Fibroblast of skin of right biceps (primary cell): ENCODE measurements around the gene ACOT2.
"Not testable (repeated sequence)": the region's sequence is repeated elsewhere in the genome, so short reads cannot be mapped to it uniquely, and the experiment has no call there.

Experiments used
- DNase-seq: peaks from one replicate; pipeline ENCODE4 v3.0.0-alpha.2; 2013

The ACOT2 gene

DNA sequence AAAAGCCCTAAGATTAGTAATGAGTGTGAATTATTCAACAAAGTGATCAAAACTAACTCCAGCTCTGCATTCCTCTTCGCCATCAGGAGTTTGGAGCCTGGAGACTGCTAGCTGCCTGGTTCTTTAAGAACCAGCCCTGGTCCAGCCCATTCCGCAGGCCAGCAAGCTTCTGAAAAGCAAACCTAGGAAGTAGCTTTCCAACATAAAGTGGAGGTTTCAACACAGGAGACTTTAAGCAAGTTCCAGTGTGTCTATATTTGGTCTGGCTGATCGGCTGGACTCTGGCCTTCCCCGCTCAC, 178 bp upstream of the ACOT2 start:
- DNase-seq, result not testable (repeated sequence)

DNA sequence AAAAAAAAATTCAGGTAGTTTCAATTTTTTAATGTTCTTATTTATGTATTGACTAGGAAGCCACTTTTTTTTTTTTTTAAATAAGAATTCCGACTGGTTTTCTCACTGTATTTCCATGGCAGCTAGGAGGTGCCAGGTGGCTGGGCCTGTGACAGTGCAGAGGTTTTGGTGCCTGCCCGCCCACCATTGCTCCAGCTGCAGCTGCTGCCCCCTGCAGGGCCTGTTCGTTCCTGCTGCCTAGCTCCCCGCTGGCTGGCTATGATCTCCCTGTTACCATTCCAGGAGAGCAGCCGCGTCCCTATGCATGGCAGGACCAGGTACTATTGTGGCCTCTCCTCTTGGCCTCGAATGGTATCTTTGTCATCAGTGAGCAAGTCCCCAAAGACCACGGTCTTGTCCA, 1.9 kb downstream of the ACOT2 start:
- DNase-seq, result peak; percentile 39

DNA sequence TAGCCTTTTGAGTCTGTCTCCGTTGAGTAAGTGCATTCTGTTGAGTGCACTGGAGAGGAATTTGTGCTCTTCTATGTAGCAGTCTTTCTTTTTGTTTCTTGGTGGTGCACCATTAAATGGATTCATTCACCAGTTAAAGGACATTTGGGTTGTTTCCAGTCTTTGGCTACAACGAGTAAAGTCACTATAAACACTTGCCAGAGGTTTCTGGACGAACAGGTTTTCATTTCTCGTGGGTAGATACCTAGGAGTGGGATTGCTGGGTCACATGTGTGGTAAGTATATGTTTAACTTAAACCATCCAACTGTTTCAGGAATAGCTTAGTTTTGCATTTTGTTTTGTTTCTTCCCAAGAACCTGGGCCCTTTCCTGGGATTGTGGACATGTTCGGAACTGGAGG, 4.0 kb downstream of the ACOT2 start:
- DNase-seq, result not testable (repeated sequence)

DNA sequence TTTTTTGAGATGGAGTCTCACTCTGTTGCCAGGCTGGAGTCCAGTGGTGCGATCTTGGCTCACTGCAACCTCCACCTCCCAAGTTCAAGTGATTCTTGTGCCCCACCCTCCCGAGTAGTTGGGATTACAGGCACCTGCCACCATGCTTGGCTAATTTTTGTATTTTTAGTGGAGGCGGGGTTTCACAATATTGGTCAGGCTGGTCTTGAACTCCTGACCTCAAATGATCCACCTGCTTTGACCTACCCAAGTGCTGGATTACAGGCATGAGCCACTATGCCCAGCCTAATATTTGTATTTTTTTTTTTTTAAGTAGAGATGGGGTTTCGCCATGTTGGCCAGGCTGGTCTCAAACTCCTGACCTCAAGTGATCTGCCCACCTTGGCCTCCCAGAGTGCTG, 4.7 kb downstream of the ACOT2 start:
- DNase-seq, result not testable (repeated sequence)

DNA sequence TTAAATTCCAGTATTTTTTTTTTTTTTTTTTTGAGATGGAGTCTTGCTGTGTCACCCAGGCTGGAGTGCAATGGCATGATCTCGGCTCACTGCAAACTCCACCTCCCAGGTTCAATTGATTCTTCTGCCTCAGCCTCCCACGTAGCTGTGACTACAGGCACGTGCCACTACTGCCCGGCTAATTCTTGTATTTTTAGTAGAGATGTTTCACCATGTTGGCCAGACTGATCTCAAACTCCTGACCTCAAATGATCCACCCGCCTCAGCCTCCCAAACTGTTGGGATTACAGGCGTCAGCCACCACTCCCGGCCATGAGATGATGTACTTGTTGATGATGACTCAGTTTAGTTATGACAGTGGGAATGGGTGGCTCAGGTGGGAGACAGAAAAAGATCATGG, 5.2 kb downstream of the ACOT2 start:
- not testable (repeated sequence) for DNase-seq

DNA sequence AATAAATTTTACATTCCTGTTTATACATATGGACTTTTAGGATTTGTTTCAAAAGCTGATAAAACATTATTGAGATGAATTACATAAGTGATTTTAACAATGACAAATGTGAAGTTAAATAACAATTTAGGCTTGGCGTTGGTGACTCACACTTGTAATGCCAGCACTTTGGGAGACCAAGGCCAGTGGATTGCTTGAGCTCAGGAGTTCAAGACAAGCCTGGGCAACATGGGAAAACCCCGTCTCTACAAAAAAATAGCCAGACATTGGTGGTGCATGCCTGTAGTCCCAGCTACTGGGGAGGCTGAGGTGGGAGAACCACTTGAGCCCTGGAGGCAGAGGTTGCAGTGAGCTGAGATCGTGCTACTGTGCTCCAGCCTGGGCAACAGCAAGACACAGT, 7.4 kb downstream of the ACOT2 start:
- DNase-seq, result no peak

DNA sequence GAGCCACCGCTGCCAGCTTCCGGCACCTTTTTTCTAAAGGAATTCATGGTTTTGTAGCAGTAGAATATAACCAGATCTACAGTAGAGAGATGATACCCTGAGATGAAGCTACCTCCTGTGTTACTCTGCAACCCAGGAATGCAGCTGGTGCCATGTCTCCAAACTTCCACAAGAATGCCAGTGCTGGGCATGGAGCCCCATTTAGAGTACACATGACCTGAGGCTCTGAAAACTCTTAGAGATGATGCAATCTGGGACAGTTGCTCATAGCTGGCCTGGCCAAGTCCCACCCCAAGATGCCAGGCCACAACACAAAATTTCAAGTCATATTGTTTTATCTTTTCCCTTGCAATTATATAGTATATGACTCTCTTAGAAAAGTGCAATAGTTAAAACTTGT, 8.2 kb downstream of the ACOT2 start:
- DNase-seq, result not testable (repeated sequence)

DNA sequence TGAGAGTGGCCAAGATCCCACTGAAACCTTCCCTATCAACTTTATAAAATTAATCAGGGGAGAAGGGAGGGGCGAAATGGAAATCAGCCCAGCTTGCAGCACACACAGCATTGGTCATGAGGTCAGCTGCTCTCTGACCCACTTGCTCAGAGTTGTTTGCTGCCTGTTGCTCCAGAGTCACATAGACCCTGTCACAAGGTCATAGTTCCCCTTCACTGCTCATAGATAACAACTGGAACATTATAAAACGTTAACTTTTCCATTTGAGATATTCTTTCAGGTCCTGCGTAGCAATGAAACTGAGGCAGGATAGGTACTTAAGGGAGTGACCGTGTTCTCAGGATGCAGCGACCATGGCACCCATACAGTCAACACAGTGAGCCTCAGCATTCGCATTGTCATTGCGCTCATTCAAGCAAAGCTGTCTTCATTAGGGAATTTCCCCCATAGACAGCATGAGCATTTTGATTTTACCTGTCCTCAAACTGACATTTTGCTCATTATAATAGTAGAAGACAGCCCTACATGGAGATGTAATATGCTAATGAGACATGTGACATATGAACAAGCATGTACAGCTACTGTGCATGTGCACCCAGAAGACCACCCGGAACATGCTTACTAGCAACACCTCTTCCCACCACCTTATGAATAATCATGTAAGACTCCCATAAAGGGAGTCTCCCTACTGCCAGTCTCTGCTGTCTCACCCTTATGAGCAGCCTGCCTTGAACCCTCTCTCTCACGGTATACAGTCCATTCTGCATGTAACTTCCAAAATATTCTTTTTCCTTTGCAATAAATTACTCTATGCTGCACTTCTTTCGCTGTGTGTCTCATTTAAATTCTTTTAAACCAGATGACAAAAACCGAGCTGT, 13.3 kb downstream of the ACOT2 start:
- DNase-seq, result not testable (repeated sequence)

DNA sequence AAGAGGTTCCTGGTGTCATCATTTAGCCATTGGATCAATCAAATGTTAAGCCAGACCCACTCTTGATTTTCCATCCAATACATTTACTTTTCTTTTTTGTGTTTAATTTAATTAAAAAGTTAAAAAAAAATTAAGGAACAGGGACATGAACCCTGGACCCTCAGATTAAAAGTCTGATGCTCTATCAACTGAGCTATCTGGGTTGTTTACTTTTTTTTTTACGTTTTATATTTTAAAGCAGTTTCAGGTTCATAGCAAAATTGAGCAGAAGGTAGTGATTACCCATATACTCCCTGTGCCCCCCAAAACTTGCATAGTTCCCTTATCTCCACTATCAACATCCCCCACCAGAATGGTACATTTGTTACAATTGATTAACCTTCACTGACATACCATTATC, 19.7 kb downstream of the ACOT2 start:
- DNase-seq, result no peak

DNA sequence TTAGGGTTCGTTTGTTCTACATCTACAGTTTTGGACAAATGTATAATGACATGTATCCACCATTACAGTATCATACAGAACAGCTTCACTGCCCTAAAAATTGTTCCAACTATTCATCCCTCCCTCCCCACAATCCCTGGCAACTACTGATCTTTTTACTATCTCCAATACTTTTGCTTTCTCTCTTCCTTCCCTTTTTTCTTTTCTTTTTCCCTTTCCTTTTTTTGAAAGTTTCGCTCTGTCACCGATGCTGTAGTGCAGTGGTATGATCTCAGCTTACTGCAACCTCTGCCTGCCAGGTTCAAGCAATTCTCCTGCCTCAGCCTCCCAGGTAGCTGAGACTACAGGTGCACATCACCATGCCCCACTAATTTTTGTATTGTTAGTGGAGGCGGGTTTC, 20.1 kb downstream of the ACOT2 start:
- no peak for DNase-seq

DNA sequence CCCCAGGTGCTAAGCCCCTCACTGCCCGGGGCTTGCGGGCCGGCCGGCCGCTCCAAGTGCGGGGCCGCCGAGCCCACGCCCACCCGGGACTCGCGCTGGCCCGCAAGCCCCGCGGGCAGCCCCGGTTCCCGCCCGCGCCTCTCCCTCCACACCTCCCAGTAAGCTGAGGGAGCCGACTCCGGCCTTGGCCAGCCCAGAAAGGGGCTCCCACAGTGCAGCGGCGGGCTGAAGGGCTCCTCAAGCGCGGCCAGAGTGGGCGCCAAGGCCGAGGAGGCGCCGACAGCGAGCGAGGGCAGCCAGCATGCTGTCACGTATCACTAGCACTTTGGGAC, 21.6 kb downstream of the ACOT2 start:
- DNase-seq, result not testable (repeated sequence)

DNA sequence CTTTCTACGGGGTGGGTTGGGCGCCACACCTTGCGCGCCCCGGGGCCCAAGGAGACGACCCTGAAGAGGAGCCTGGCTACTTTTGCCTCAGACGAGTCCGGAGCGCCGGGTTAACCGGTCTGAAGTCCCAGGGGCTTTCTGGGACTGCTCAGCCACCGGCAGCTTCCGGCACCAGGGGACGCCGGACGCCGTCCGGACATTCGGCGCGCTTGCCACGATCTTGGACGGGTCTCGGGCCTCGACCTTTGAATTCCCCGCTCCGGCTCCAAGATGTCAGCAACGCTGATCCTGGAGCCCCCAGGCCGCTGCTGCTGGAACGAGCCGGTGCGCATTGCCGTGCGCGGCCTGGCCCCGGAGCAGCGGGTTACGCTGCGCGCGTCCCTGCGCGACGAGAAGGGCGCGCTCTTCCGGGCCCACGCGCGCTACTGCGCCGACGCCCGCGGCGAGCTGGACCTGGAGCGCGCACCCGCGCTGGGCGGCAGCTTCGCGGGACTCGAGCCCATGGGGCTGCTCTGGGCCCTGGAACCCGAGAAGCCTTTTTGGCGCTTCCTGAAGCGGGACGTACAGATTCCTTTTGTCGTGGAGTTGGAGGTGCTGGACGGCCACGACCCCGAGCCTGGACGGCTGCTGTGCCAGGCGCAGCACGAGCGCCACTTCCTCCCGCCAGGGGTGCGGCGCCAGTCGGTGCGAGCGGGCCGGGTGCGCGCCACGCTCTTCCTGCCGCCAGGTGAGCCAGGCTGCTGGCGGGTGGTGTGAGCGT, 22.9 kb downstream of the ACOT2 start, which contains the start of gene ACOT4:
ACOT4 (plus strand) TSS at position 184 of the 760 bp plus-strand sequence; CDS start at position 271, 87 bp downstream.
- peak; percentile 18 for DNase-seq

DNA sequence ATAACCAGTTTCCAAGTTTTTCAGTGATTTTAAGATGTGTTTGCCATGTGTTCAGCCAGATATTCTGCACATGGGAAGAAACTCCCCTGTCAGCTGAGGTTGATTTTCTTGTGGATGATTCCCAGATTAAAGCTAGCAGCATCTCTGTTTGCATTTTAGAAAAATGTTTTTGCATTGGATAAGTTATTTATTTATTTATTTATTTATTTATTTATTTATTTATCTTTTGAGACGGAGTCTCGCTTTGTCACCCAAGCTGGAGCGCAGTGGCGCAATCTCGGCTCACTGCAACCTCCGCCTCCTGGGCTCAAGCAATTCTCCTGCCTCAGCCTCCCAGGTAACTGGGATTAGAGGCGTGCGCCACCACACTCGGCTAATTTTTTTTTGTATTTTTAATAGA, 25.5 kb downstream of the ACOT2 start:
- DNase-seq, result no peak

DNA sequence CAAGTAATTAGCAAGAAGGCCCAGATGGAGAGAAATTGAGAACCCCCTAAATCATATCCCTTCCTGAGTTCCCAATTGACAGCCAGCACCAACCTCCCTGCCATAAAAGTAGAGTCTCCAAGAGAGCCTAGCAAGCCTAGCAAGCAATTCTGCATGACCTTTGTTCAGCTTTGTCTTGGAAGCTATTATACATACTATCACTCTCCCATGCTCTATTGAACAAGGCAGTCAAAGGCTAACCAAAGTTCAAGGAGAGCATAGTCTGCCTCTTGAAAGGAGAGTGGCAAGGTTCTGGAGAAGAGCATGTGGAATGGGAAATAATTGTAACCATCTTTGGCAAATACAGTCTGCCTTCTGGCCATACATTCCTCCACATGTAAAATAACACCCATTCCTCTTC, 30.5 kb downstream of the ACOT2 start:
- no peak for DNase-seq

DNA sequence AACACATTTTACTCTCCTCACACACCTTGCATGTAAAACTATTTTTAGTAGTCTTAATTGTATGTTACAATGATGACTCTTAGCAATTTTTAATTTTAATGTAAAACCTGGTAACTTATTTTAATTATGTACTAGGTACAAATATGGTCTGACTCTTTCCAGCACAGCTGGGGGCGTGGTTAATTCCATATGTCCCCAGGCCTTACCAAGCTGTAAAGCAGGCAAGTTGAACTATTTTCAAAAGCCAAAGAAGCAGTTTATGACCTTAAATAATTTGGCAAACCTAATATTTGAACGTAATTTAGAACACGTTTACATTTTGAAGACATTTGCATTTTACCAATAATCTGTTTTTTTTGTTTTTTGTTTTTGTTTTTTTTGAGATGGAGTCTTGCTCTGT, 34.0 kb downstream of the ACOT2 start:
- no peak for DNase-seq

DNA sequence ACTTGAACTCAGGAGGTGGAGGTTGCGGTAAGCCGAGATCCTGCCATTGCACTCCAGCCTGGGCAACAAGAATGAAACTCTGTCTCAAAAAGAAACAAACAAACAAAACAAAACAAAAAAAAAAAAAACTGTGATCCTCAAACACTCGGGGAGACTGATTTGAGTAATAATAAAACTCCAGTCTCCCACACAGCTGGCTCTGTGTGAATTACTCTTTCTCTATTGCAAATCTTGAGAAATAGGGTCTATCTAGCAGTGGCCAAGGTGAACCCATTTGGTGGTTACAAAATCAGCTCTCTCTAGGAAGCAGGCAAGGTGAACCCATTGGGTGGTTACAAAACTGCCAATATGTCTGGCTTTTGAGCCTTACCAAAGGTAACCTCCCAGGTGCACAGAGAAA, 37.3 kb downstream of the ACOT2 start:
- DNase-seq, result no peak

DNA sequence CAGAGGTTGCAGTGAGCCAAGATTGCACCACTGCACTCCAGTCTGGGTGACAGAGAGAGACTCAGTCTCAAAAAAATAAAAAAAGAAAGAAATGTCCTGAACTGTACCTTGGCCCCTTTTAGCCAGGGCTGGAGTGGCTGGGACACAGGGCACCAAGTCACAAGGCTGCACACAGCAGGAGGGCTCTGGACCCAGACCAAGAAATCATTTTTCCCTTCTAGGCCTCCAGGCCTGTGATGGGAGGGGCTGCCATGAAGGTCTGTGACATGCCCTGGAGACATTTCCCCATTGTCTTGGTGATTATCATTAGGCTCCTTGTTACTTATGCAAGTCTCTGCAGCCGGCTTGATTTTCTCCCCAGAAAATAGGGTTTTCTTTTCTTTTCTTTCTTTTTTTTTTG, 38.2 kb downstream of the ACOT2 start:
- DNase-seq, result no peak

DNA sequence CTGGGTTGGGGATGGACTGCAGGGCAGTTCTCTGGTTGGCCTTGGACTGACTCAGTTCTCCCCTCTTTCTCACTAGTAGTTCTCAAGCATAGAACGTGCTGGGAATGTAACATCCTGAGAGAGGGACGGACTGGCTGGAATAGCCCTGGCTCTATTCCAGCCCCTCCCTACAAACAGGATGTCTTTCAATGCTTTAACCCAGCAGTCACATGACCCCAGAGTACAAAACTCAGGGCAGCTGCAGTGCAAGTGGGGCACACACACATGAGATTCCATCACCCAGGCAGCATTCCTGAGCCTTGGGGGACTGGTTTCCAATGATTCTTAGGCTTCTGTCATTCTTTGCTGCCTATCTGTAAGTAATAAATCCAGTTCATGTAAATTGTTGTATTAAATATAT, 41.7 kb downstream of the ACOT2 start:
- DNase-seq, result peak; percentile 42

DNA sequence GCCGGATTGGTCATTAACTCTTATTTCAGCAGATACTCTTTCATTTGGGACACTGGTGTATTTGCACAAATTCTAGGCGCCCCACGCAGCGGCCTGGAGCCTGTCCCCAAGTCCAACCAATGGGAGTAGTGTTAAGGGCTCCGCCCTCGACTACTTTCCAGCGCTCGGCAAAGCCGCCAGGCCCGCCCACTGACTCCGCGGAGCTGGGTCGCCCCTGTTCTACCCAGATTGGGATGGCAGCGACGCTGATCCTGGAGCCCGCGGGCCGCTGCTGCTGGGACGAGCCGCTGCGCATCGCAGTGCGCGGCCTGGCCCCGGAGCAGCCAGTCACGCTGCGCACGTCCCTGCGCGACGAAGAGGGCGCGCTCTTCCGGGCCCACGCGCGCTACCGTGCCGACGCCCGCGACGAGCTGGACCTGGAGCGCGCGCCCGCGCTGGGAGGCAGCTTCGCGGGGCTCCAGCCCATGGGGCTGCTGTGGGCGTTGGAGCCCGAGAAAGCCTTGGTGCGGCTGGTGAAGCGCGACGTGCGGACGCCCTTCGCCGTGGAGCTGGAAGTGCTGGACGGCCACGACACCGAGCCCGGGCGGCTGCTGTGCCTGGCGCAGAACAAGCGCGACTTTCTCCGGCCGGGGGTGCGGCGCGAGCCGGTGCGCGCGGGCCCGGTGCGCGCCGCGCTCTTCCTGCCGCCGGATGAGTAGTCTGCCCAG, 43.5 kb downstream of the ACOT2 start, which contains the start of gene ACOT6:
ACOT6 (plus strand) TSS at position 179 of the 707 bp plus-strand sequence; CDS start at position 234, 55 bp downstream.
- peak; percentile 72 for DNase-seq

DNA sequence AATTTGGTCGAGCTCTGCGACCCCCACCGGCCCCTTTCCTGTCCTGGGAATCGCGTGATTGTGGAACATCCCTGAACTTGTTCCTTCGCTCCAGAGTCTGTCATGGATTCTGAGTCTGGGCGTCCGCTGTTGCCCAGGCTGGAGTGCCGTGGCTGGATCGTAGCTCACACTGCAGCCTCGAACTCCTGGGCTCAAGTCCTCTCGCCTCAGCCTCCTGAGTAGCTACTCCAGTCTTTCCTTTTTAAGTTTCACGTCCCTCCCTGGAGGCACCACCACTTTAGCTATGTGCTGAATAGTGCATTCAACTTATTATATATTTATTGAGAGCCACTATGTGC, 44.0 kb downstream of the ACOT2 start:
- DNase-seq, result no peak

DNA sequence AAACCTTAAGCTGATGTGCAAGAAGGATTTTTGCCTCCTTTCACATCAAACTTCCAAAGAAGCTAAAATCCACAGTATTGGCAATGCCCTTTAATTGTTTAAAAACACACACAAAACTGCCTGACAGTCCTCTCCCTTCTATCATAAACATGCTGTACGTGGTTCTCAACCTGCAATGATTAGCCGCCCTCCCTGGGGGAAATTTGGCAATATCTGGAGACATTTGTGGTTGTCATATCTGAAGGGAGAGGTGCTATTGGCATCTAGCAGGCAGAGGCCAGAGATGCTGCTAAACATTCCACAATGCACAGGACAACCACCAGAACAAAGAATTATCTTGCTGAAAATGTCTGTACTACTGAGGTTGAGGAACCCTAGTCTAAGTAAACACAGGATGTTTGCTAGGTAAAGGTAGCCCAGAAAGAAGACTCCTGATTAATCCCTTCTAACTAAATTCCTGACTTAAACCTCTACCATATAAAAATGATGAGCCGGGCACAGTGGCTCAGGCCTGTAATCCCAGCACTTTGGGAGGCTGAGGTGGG, 44.5 kb downstream of the ACOT2 start:
- DNase-seq, result no peak

DNA sequence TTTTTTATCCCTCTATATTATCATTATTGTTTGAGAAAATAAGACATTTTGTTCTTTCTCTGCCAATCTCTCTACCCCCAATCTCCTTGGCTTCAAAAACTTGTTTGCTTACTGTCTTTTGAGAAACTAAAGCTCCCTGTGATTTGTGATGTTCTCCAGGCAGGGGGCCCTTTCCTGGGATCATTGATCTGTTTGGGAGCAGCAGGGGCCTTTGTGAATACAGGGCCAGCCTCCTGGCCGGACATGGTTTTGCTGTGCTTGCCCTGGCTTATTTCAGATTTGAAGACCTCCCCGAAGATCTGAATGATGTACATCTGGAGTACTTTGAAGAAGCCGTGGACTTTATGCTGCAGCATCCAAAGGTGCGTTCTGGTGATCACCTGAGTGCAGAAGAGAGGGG, 47.8 kb downstream of the ACOT2 start:
- no peak for DNase-seq

DNA sequence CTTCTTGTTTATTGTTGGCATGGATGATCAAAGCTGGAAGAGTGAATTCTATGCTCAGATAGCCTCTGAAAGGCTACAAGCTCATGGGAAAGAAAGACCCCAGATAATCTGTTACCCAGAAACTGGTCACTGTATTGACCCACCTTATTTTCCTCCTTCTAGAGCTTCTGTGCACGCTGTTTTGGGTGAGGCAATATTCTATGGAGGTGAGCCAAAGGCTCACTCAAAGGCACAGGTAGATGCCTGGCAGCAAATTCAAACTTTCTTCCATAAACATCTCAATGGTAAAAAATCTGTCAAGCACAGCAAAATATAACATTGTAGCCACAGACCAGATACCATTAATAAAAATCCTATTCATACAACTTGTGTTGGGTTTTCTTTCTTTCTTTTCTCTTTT, 50.5 kb downstream of the ACOT2 start:
- no peak for DNase-seq

DNA sequence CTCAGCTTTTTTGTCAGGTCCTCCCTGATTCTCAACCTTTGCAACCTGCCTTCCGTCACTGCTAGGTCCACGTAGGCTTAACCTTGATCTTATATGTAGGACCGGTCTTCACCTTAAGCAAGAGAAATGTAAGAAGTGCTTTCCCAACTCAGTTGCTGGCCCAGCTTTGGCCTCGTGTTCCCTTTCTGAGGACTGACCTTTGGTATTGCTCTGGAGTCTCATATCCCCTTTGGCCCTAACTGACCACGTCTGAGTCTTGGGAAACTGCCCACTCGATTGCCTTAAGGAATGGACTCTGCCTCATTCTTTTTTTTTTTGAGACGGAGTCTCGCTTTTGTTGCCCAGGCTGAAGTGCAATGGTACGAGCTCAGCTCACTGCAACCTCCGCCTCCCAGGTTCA, 51.3 kb downstream of the ACOT2 start:
- no peak for DNase-seq
